HEK293T (cell line): ENCODE results near the gene NRAS.

Source experiments
- BHLHE40 ChIP-seq: fragments of 450-650 bp; IDR thresholded peaks from 2 replicates; pipeline ENCODE4 v1.6.1; 2016; ENCODE audit warnings: mild to moderate bottlenecking, moderate library complexity, borderline replicate concordance
- ELF4 ChIP-seq: fragments of 450-650 bp; IDR thresholded peaks from 2 replicates; pipeline ENCODE4 v1.6.1; 2017; ENCODE audit warnings: antibody characterized with exemption
- FOXA1 ChIP-seq: fragments of 450-650 bp; IDR thresholded peaks from 2 replicates; pipeline ENCODE4 v1.6.1; 2016; ENCODE audit warnings: mild to moderate bottlenecking
- FOXM1 ChIP-seq: fragments of 450-650 bp; IDR thresholded peaks from 2 replicates; pipeline ENCODE4 v1.6.1; 2017; ENCODE audit warnings: mild to moderate bottlenecking, borderline replicate concordance
- LEF1 ChIP-seq: fragments of 450-650 bp; IDR thresholded peaks from 2 replicates; pipeline ENCODE4 v1.6.1; 2017; ENCODE audit warnings: mild to moderate bottlenecking, borderline replicate concordance
- NFRKB ChIP-seq: fragments of 450-650 bp; IDR thresholded peaks from 2 replicates; pipeline ENCODE4 v1.6.1; 2016; ENCODE audit warnings: mild to moderate bottlenecking, moderate library complexity
- PKNOX1 ChIP-seq: fragments of 450-650 bp; IDR thresholded peaks from 2 replicates; pipeline ENCODE4 v1.6.1; 2016
- SP1 ChIP-seq: fragments of 450-650 bp; IDR thresholded peaks from 2 replicates; pipeline ENCODE4 v1.6.1; 2017
- SUZ12 ChIP-seq: fragments of 450-650 bp; IDR thresholded peaks from 2 replicates; pipeline ENCODE4 v1.6.1; 2016; ENCODE audit warnings: mild to moderate bottlenecking

GRCh38 chr1:114716304-114717170, at the start of gene NRAS:
- TF ChIP-seq FOXM1 (no peak; the same call in 1 of the 2 replicates), SUZ12 (no peak), PKNOX1 (no peak), SP1 (no peak), FOXA1 (no peak), BHLHE40 (no peak), LEF1 (no peak), ELF4 (peak; percentile 81), NFRKB (no peak; the same call in 1 of the 2 replicates)
